K562 (cell line): ENCODE data around the gene NOSTRIN. TPM values are rescaled to one million over a fixed set of nuclear protein-coding genes. Genes with fewer than 3 reads are reported as not detected.

ENCODE experiments used
- ARID3A ChIP-seq: IDR thresholded peaks from 2 replicates; pipeline ENCODE4 v1.6.1; 2012; ENCODE audit warnings: low read depth, low read length, improper control_type of control experiment, borderline replicate concordance
- CEBPB ChIP-seq: fragments of 450-650 bp; IDR thresholded peaks from 2 replicates; pipeline ENCODE4 v1.6.1; 2016; ENCODE audit warnings: missing genetic modification characterization, missing compliant biosample characterization
- CTBP1 ChIP-seq: fragments of 450-650 bp; IDR thresholded peaks from 2 replicates; pipeline ENCODE4 v1.6.1; 2016; ENCODE audit warnings: borderline replicate concordance
- ESRRA ChIP-seq: fragments of 450-650 bp; IDR thresholded peaks from 2 replicates; pipeline ENCODE4 v1.6.1; 2014; ENCODE audit warnings: low read depth, mild to moderate bottlenecking, moderate library complexity, borderline replicate concordance
- FIP1L1 ChIP-seq: fragments of 200-400 bp; formaldehyde crosslinking; IDR thresholded peaks from 2 replicates; pipeline ENCODE4 v1.6.1; 2018; ENCODE audit warnings: mild to moderate bottlenecking, low read depth, low read length; ENCODE audit not compliant: poor library complexity, severe bottlenecking
- FOXA3 ChIP-seq, 2 experiments: fragments of 450-650 bp in 1 of 2; sonication (generic) in 1 of 2; formaldehyde crosslinking; IDR thresholded peaks in 1 of 2; conservative IDR thresholded peaks in 1 of 2; 2 replicates each; pipeline versions ENCODE4 v1.4.0 to v1.8.0; 2020 to 2022; ENCODE audit warnings: mild to moderate bottlenecking in 2 of 2, missing genetic modification reagents in 1 of 2
- FOXJ3 ChIP-seq: sonication (generic); formaldehyde crosslinking; IDR thresholded peaks from 2 replicates; pipeline ENCODE4 v1.4.0; 2020; ENCODE audit warnings: mild to moderate bottlenecking, missing genetic modification reagents
- KDM1A ChIP-seq, 2 experiments: fragments of 450-650 bp; IDR thresholded peaks; 2 replicates each; pipeline ENCODE4 v1.6.1; 2016; ENCODE audit warnings: mild to moderate bottlenecking in 2 of 2
- KDM2B ChIP-seq: fragments of 250-450 bp; sonication (Bioruptor Pico); IDR thresholded peaks from 2 replicates; pipeline ENCODE4 v1.8.0; 2021; ENCODE audit warnings: mild to moderate bottlenecking, moderate library complexity
- MECOM ChIP-seq: fragments of 250-450 bp; sonication (Bioruptor Pico); IDR thresholded peaks from 2 replicates; pipeline ENCODE4 v1.8.0; 2022; ENCODE audit warnings: inconsistent platforms
- MTA1 ChIP-seq: fragments of 450-650 bp; IDR thresholded peaks from 2 replicates; pipeline ENCODE4 v1.6.1; 2017; ENCODE audit warnings: borderline replicate concordance
- NCOA4 ChIP-seq: fragments of 450-650 bp; IDR thresholded peaks from 2 replicates; pipeline ENCODE4 v1.6.1; 2018; ENCODE audit warnings: mild to moderate bottlenecking; ENCODE audit not compliant: partially characterized antibody
- NCOR1 ChIP-seq: fragments of 450-650 bp; IDR thresholded peaks from 2 replicates; pipeline ENCODE4 v1.6.1; 2016; ENCODE audit warnings: mild to moderate bottlenecking, moderate library complexity
- NFE2 ChIP-seq: IDR thresholded peaks from 2 replicates; pipeline ENCODE4 v1.6.1; 2014; ENCODE audit warnings: antibody characterized with exemption, low read depth
- RCOR1 ChIP-seq, 2 experiments: IDR thresholded peaks; 2 replicates each; pipeline ENCODE4 v1.6.1; 2012; ENCODE audit warnings: low read depth in 2 of 2, low read length in 2 of 2, borderline replicate concordance in 1 of 2, improper control_type of control experiment in 1 of 2
- ZNF121 ChIP-seq: sonication (generic); formaldehyde crosslinking; conservative IDR thresholded peaks from 2 replicates; pipeline ENCODE4 v1.8.0; 2022; ENCODE audit warnings: missing genetic modification reagents
- ZNF785 ChIP-seq: fragments of 250-450 bp; sonication (Bioruptor Pico); IDR thresholded peaks from 2 replicates; pipeline ENCODE4 v1.4.0; 2020; ENCODE audit warnings: mild to moderate bottlenecking
- ZNF830 ChIP-seq: fragments of 250-450 bp; sonication (Bioruptor Pico); IDR thresholded peaks from 2 replicates; pipeline ENCODE4 v1.5.0; 2021; ENCODE audit warnings: mild to moderate bottlenecking
- polyA plus RNA-seq, 8 experiments: library from polyadenylated mRNA; depleted of rRNA in 4 of 8; stranded (reverse) in 5 of 8; unstranded in 3 of 8; fragments of >200 nt; fragmentation: Nextera tagmentation in 2 of 8; fragmentation: Illumina TruSeq in 1 of 8; extraction: Ambion mirVana in 2 of 8; extraction: Trizol in 1 of 8; gene quantifications; 2 replicates each; pipeline versions ENCODE4 v1.2.1 to v1.2.3, GENCODE V29; 2011 to 2014; ENCODE audit warnings: inconsistent platforms in 1 of 8, missing spikeins in 1 of 8
- total RNA-seq, 7 experiments: library from RNA; depleted of rRNA in 6 of 7; stranded (reverse); fragments of >200 nt in 6 of 7; fragmentation: Illumina TruSeq in 2 of 7; extraction: Trizol in 2 of 7; gene quantifications; 2 replicates each; pipeline versions ENCODE4 v1.2.1 to v1.2.3, GENCODE V29; 2011 to 2021; ENCODE audit warnings: low replicate concordance in 1 of 7
- TF ChIP-seq, protein P1 (sequence below): IDR thresholded peaks from 2 replicates; pipeline ENCODE4 v1.6.1; 2011; ENCODE audit warnings: borderline replicate concordance, low read depth, mild to moderate bottlenecking, moderate library complexity, low read length; ENCODE audit not compliant: insufficient read depth, poor library complexity, severe bottlenecking
- TF ChIP-seq, protein P2 (sequence below): fragments of 250-450 bp; sonication (Bioruptor Pico); IDR thresholded peaks from 2 replicates; pipeline ENCODE4 v1.4.0; 2020
- TF ChIP-seq, protein P3 (sequence below): sonication (generic); formaldehyde crosslinking; IDR thresholded peaks from 2 replicates; pipeline ENCODE4 v1.8.1; 2023; ENCODE audit warnings: mild to moderate bottlenecking, missing genetic modification reagents
- TF ChIP-seq, protein P4 (sequence below): sonication (generic); formaldehyde crosslinking; IDR thresholded peaks from 2 replicates; pipeline ENCODE4 v1.8.0; 2022; ENCODE audit warnings: mild to moderate bottlenecking, missing genetic modification reagents

NOSTRIN gene
- total and polyA plus RNA-seq, 9 of the 15 experiments (the other 6 are each of a cell fraction or from before 2014, with no cell fraction given), result 26.7 to 82.9 (median 56.3) TPM

GRCh38 chr2:168894101-168894500, 91.7 kb downstream of the NOSTRIN start (continued):
- TF ChIP-seq, protein P1, sequence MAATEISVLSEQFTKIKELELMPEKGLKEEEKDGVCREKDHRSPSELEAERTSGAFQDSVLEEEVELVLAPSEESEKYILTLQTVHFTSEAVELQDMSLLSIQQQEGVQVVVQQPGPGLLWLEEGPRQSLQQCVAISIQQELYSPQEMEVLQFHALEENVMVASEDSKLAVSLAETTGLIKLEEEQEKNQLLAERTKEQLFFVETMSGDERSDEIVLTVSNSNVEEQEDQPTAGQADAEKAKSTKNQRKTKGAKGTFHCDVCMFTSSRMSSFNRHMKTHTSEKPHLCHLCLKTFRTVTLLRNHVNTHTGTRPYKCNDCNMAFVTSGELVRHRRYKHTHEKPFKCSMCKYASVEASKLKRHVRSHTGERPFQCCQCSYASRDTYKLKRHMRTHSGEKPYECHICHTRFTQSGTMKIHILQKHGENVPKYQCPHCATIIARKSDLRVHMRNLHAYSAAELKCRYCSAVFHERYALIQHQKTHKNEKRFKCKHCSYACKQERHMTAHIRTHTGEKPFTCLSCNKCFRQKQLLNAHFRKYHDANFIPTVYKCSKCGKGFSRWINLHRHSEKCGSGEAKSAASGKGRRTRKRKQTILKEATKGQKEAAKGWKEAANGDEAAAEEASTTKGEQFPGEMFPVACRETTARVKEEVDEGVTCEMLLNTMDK, result no peak
- TF ChIP-seq CEBPB (tag) (no peak), ZNF830 (CRISPR knock-in tag) (no peak), ESRRA (no peak), MTA1 (no peak), NCOA4 (no peak), FOXA3 (CRISPR knock-in tag; conservative IDR thresholded peaks at IDR 0.05 in 1 of 2, IDR thresholded peaks at IDR 0.05 in 1 of 2) (0 out of 4 replicates have a peak, but pooled peaks of 1 of the 2 experiments have one; percentile 13), KDM2B (CRISPR knock-in tag) (no peak), MECOM (CRISPR knock-in tag) (no peak), NFE2 (no peak), ARID3A (no peak), ZNF121 (CRISPR knock-in tag) (no peak), RCOR1 (IDR thresholded peaks at IDR 0.05; ENCODE audit: borderline replicate concordance in 1 of 2, low read depth in 2 of 2, low read length in 2 of 2) (peak in 1 of 2 experiments; percentile 87; a peak in 2 of 4 replicates), FIP1L1 (no peak), FOXJ3 (no peak), NCOR1 (peak; percentile 37), ZNF785 (CRISPR knock-in tag) (no peak), CTBP1 (no peak), KDM1A (IDR thresholded peaks at IDR 0.05) (peak; percentile 85 to 88)
- TF ChIP-seq, protein P2, sequence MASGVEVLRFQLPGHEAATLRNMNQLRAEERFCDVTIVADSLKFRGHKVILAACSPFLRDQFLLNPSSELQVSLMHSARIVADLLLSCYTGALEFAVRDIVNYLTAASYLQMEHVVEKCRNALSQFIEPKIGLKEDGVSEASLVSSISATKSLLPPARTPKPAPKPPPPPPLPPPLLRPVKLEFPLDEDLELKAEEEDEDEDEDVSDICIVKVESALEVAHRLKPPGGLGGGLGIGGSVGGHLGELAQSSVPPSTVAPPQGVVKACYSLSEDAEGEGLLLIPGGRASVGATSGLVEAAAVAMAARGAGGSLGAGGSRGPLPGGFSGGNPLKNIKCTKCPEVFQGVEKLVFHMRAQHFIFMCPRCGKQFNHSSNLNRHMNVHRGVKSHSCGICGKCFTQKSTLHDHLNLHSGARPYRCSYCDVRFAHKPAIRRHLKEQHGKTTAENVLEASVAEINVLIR (CRISPR knock-in tag), result no peak
- TF ChIP-seq, protein P3, sequence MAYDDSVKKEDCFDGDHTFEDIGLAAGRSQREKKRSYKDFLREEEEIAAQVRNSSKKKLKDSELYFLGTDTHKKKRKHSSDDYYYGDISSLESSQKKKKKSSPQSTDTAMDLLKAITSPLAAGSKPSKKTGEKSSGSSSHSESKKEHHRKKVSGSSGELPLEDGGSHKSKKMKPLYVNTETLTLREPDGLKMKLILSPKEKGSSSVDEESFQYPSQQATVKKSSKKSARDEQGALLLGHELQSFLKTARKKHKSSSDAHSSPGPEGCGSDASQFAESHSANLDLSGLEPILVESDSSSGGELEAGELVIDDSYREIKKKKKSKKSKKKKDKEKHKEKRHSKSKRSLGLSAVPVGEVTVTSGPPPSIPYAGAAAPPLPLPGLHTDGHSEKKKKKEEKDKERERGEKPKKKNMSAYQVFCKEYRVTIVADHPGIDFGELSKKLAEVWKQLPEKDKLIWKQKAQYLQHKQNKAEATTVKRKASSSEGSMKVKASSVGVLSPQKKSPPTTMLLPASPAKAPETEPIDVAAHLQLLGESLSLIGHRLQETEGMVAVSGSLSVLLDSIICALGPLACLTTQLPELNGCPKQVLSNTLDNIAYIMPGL (CRISPR knock-in tag), result no peak
- TF ChIP-seq, protein P4, sequence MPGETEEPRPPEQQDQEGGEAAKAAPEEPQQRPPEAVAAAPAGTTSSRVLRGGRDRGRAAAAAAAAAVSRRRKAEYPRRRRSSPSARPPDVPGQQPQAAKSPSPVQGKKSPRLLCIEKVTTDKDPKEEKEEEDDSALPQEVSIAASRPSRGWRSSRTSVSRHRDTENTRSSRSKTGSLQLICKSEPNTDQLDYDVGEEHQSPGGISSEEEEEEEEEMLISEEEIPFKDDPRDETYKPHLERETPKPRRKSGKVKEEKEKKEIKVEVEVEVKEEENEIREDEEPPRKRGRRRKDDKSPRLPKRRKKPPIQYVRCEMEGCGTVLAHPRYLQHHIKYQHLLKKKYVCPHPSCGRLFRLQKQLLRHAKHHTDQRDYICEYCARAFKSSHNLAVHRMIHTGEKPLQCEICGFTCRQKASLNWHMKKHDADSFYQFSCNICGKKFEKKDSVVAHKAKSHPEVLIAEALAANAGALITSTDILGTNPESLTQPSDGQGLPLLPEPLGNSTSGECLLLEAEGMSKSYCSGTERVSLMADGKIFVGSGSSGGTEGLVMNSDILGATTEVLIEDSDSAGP, result no peak
